NCI-H2171 treated with DMSO at 0.1 percent for 48 hours (cell line): ENCODE results near the gene RIPOR3.
A peak's percentile ranks its signal among the peaks of the same experiment; 100 is the strongest.

Experiments used
- DNase-seq: peaks from one replicate; lab custom pipeline; 2025; lab: John Stamatoyannopoulos, UW

The RIPOR3 gene

GRCh38 chr20:50690650-50691572, at the start of gene RIPOR3:
Gene RIPOR3, minus strand, starts transcription at chr20:50691542. Its CDS starts 414 bp downstream, at chr20:50691128.
- no peak for DNase-seq

- DNase-seq: no peak
Measured at GRCh38 chr20:50737352-50737751, 46.0 kb upstream of the RIPOR3 start.

- DNase-seq: no peak
Measured at GRCh38 chr20:50735813-50736212, 44.5 kb upstream of the RIPOR3 start.

GRCh38 chr20:50734730-50735679, 43.7 kb upstream of the RIPOR3 start:
- no peak for DNase-seq

- DNase-seq: no peak
Measured at GRCh38 chr20:50733644-50734349, 42.5 kb upstream of the RIPOR3 start.

GRCh38 chr20:50731930-50732690, 40.8 kb upstream of the RIPOR3 start:
- DNase-seq: peak; percentile 21

GRCh38 chr20:50731055-50731929, 40.0 kb upstream of the RIPOR3 start, which contains the start of gene PARD6B:
Gene PARD6B, plus strand, starts transcription at chr20:50731580. Its CDS starts 207 bp downstream, at chr20:50731787.
- peak; percentile 100 for DNase-seq

- no peak for DNase-seq
Measured at GRCh38 chr20:50730765-50731054, 39.4 kb upstream of the RIPOR3 start.

- DNase-seq: peak; percentile 46
Measured at GRCh38 chr20:50729901-50730764, 38.8 kb upstream of the RIPOR3 start.

GRCh38 chr20:50728981-50729874, 37.9 kb upstream of the RIPOR3 start:
- DNase-seq: peak; percentile 41

- DNase-seq: no peak
Measured at GRCh38 chr20:50728486-50728980, 37.2 kb upstream of the RIPOR3 start.

GRCh38 chr20:50727792-50728485, 36.6 kb upstream of the RIPOR3 start:
- DNase-seq: no peak

GRCh38 chr20:50726955-50727791, 35.8 kb upstream of the RIPOR3 start:
- no peak for DNase-seq

GRCh38 chr20:50725724-50726005, 34.3 kb upstream of the RIPOR3 start:
- no peak for DNase-seq

GRCh38 chr20:50724851-50725723, 33.7 kb upstream of the RIPOR3 start:
- no peak for DNase-seq
